ENCODE data around the gene CTNNBIP1. TPM values are rescaled to one million over a fixed set of nuclear protein-coding genes. Genes with fewer than 3 reads are reported as not detected.

Gene CTNNBIP1
- polyA plus RNA-seq, 3 donors = 26.2 to 26.8 (median 26.3) TPM

GRCh38 chr1:9840176-9840575, 69.9 kb downstream of the CTNNBIP1 start:
- DNase-seq = no peak
- no peak overlapping the region for H3K27ac Mint-ChIP-seq
- no peak overlapping the region for H3K9ac ChIP-seq (ENCODE audit: insufficient read depth, low read length, poor library complexity, severe bottlenecking)

GRCh38 chr1:9838946-9839345, 71.1 kb downstream of the CTNNBIP1 start:
- H3K27ac ChIP-seq (ENCODE audit: low read depth in 1 of 2, low read length in 2 of 2) = no peak overlapping the region
- H3K27ac Mint-ChIP-seq = no peak overlapping the region
- H3K27me3 ChIP-seq (ENCODE audit: control insufficient read depth in 2 of 2, insufficient read depth in 2 of 2, low read length in 2 of 2) = no peaks in the 10 kb centered on the region
- H3K4me3 Mint-ChIP-seq = no peak overlapping the region
- no peaks in the 10 kb centered on the region for H3K36me3 Mint-ChIP-seq
- peaks cover 7% of the 10 kb centered on the region for H3K4me1 Mint-ChIP-seq
- no peak for TF ChIP-seq CTCF (IDR thresholded peaks at IDR 0.05)
- no peak for DNase-seq
- WGBS (ENCODE audit: insufficient coverage) = 95% methylated on average over 9 of the region's 10 CpGs
- intact Hi-C loops (cut with micrococcal nuclease) = no loop called here
- H3K36me3 ChIP-seq (replicated peaks in 1 of 2; ENCODE audit: control insufficient read depth in 1 of 2, insufficient read depth in 2 of 2, low read length in 2 of 2) = no peaks in the 10 kb centered on the region
- H2AFZ ChIP-seq (ENCODE audit: insufficient read depth, low read depth, low read length, poor library complexity, severe bottlenecking) = no peak overlapping the region
- no peaks in the 10 kb centered on the region for H3K79me2 ChIP-seq (ENCODE audit: insufficient read depth, low read length)
- H3K27me3 Mint-ChIP-seq (ENCODE audit: low read depth in 3 of 3) = peaks cover 1 to 7% (median 6%) of the 10 kb centered on the region in 3 donors
- peaks cover 0 to 8% (median 6%) of the 10 kb centered on the region in 7 donors for H3K9me3 Mint-ChIP-seq
- H3K4me2 ChIP-seq (replicated peaks; ENCODE audit: extremely low read depth, low read length, poor library complexity, severe bottlenecking) = no peak overlapping the region
- H3K4me3 ChIP-seq (replicated peaks in 1 of 3; ENCODE audit: low read depth in 2 of 3, low read length in 3 of 3) = no peak overlapping the region
- no peaks in the 10 kb centered on the region for H4K20me1 ChIP-seq (ENCODE audit: insufficient read depth, low read length)
- no peaks in the 10 kb centered on the region for H3K9me3 ChIP-seq (replicated peaks in 1 of 2; ENCODE audit: control insufficient read depth in 1 of 2, insufficient read depth in 1 of 2, low read length in 2 of 2)
- no peaks in the 10 kb centered on the region for H3K4me1 ChIP-seq (ENCODE audit: control insufficient read depth in 1 of 2, insufficient read depth in 2 of 2, low read length in 2 of 2)
- H3K9ac ChIP-seq (ENCODE audit: insufficient read depth, low read length, poor library complexity, severe bottlenecking) = no peak overlapping the region

More at GRCh38 chr1:9840176-9840575, 69.9 kb downstream of the CTNNBIP1 start:
- Histone ChIP-seq H3K36me3 (replicated peaks in 1 of 2; ENCODE audit: control insufficient read depth in 1 of 2, insufficient read depth in 2 of 2, low read length in 2 of 2) (no peaks in the 10 kb centered on the region), H3K79me2 (ENCODE audit: insufficient read depth, low read length) (no peaks in the 10 kb centered on the region), H3K4me3 (replicated peaks in 1 of 3; ENCODE audit: low read depth in 2 of 3, low read length in 3 of 3) (no peak overlapping the region), H3K9me3 (replicated peaks in 1 of 2; ENCODE audit: control insufficient read depth in 1 of 2, insufficient read depth in 1 of 2, low read length in 2 of 2) (no peaks in the 10 kb centered on the region), H3K27ac (ENCODE audit: low read depth in 1 of 2, low read length in 2 of 2) (no peak overlapping the region), H4K20me1 (ENCODE audit: insufficient read depth, low read length) (no peaks in the 10 kb centered on the region), H2AFZ (ENCODE audit: insufficient read depth, low read depth, low read length, poor library complexity, severe bottlenecking) (no peak overlapping the region), H3K4me1 (ENCODE audit: control insufficient read depth in 1 of 2, insufficient read depth in 2 of 2, low read length in 2 of 2) (no peaks in the 10 kb centered on the region), H3K4me2 (replicated peaks; ENCODE audit: extremely low read depth, low read length, poor library complexity, severe bottlenecking) (no peak overlapping the region), H3K27me3 (ENCODE audit: control insufficient read depth in 2 of 2, insufficient read depth in 2 of 2, low read length in 2 of 2) (no peaks in the 10 kb centered on the region)
- no peaks in the 10 kb centered on the region for H3K36me3 Mint-ChIP-seq
- H3K4me3 Mint-ChIP-seq = no peak overlapping the region
- peaks cover 1 to 7% (median 6%) of the 10 kb centered on the region in 3 donors for H3K27me3 Mint-ChIP-seq (ENCODE audit: low read depth in 3 of 3)
- intact Hi-C loops (cut with micrococcal nuclease) = no loop called here
- WGBS (ENCODE audit: insufficient coverage) = 100% methylated on average over 2 of the region's 3 CpGs
- H3K4me1 Mint-ChIP-seq = peaks cover 4% of the 10 kb centered on the region
- H3K9me3 Mint-ChIP-seq = peaks cover 0 to 8% (median 6%) of the 10 kb centered on the region in 7 donors
- no peak for TF ChIP-seq CTCF (IDR thresholded peaks at IDR 0.05)

Measured in CD14-positive monocyte (primary cell).